ENCODE data around the gene TEX50.

DNA sequence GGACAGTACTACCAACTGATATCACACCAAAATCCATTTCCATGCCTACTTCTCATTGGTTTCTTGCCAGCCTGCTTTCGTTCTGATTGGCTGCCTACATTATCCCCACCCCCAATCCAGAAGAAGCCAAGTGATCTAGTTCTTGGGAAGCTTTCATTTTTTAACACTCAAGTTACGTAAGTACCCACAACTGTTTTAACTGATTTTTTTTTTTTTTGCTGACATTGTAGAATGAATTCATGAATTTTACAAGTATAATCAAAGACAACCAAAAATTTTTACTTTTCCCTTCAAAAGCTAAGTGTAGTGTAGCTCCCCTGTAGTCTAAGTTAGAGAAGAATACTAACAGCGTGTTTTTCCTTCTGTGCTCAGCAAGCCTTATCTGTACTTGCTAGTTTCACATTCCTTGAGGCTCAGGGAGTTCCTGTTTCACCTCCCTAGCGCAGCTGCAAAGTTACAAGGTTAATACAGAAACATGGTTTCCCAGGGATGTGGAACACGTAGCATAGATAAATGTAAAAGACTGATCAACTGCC lies 32.0 kb upstream of the TEX50 start, which contains the start of gene SLC9C2:
- TF ChIP-seq CTCF (IDR thresholded peaks at IDR 0.05) = no peak
- no peak for TF ChIP-seq POLR2AphosphoS5 (IDR thresholded peaks at IDR 0.05)
- TF ChIP-seq POLR2A (IDR thresholded peaks at IDR 0.05) = no peak

All from prostate gland (tissue), 2 donors.